Stimulated activated effector memory CD8-positive, alpha-beta T cell treated with anti-CD3 and anti-CD28 coated beads, Interleukin-12 subunit alpha, Interleukin-12 subunit beta, amount 100 ng/mL, for 72 hours (primary cell): ENCODE data around the gene NPY5R.

ENCODE experiments used
- ATAC-seq: fragments of 150-1000 bp; cut with Tn5 transposase; 2 replicates; pipeline ENCODE4 v1.10.0; 2021
- DNase-seq, 2 donors: peaks; one replicate each; pipeline ENCODE4 v3.0.0; 2021 to 2022; ENCODE audit warnings: low spot score in 2 of 2
- H3K27ac Mint-ChIP-seq: one replicate; pipeline ENCODE4 v1.8.0; 2022; ENCODE audit warnings: mild to moderate bottlenecking, mixed read lengths
- H3K36me3 Mint-ChIP-seq: one replicate; pipeline ENCODE4 v1.8.0; 2022; ENCODE audit warnings: mild to moderate bottlenecking, mixed read lengths
- H3K4me1 Mint-ChIP-seq: one replicate; pipeline ENCODE4 v1.8.0; 2022; ENCODE audit warnings: mixed read lengths
- H3K4me3 Mint-ChIP-seq: one replicate; pipeline ENCODE4 v1.8.0; 2022; ENCODE audit warnings: mild to moderate bottlenecking, mixed read lengths
- H3K9me3 Mint-ChIP-seq: one replicate; pipeline ENCODE4 v1.8.0; 2022; ENCODE audit warnings: mixed read lengths

NPY5R gene

GRCh38 chr4:163343604-163344146, at the start of gene NPY5R:
TSS of gene NPY5R (plus strand) at chr4:163343892. CDS start at chr4:163350274, 6,382 bp downstream.
- no peak within 1 kb of the TSS for H3K27ac Mint-ChIP-seq
- DNase-seq = no peak
- H3K4me3 Mint-ChIP-seq = no peak within 1 kb of the TSS
- H3K36me3 Mint-ChIP-seq = no peaks in the 10 kb centered on the region
- peak; percentile 44 for ATAC-seq
- no peaks in the 10 kb centered on the region for H3K4me1 Mint-ChIP-seq
- no peaks in the 10 kb centered on the region for H3K9me3 Mint-ChIP-seq

GRCh38 chr4:163295138-163295537, 48.6 kb upstream of the NPY5R start:
- Mint-ChIP-seq H3K4me3 (no peak overlapping the region), H3K27ac (no peak overlapping the region), H3K4me1 (no peaks in the 10 kb centered on the region), H3K9me3 (peaks cover 2% of the 10 kb centered on the region), H3K36me3 (no peaks in the 10 kb centered on the region)
- no peak for ATAC-seq
- DNase-seq = no peak

- no peak overlapping the region for H3K4me3 Mint-ChIP-seq
- ATAC-seq (no peak), DNase-seq (no peak)
- no peaks in the 10 kb centered on the region for H3K9me3 Mint-ChIP-seq
- H3K36me3 Mint-ChIP-seq = no peaks in the 10 kb centered on the region
- H3K4me1 Mint-ChIP-seq = no peaks in the 10 kb centered on the region
- no peak overlapping the region for H3K27ac Mint-ChIP-seq
Observed at GRCh38 chr4:163300445-163300844, 43.2 kb upstream of the NPY5R start.

GRCh38 chr4:163303069-163303468, 40.6 kb upstream of the NPY5R start:
- no peak for ATAC-seq
- H3K36me3 Mint-ChIP-seq = no peaks in the 10 kb centered on the region
- H3K27ac Mint-ChIP-seq = no peak overlapping the region

GRCh38 chr4:163309466-163309865, 34.2 kb upstream of the NPY5R start:
- no peaks in the 10 kb centered on the region for H3K36me3 Mint-ChIP-seq
- H3K27ac Mint-ChIP-seq = no peak overlapping the region
- DNase-seq (no peak), ATAC-seq (no peak)
- H3K4me1 Mint-ChIP-seq = no peaks in the 10 kb centered on the region
- H3K4me3 Mint-ChIP-seq = no peak overlapping the region
- H3K9me3 Mint-ChIP-seq = no peaks in the 10 kb centered on the region

More at GRCh38 chr4:163303069-163303468, 40.6 kb upstream of the NPY5R start:
- Mint-ChIP-seq H3K4me1 (no peaks in the 10 kb centered on the region), H3K9me3 (no peaks in the 10 kb centered on the region), H3K4me3 (no peak overlapping the region)
- DNase-seq = no peak

GRCh38 chr4:163317110-163317509, 26.6 kb upstream of the NPY5R start:
- Mint-ChIP-seq H3K4me3 (no peak overlapping the region), H3K36me3 (no peaks in the 10 kb centered on the region), H3K9me3 (peaks cover 13% of the 10 kb centered on the region), H3K27ac (no peak overlapping the region), H3K4me1 (no peaks in the 10 kb centered on the region)
- DNase-seq (no peak), ATAC-seq (no peak)

GRCh38 chr4:163330916-163331628, 12.6 kb upstream of the NPY5R start:
- H3K9me3 Mint-ChIP-seq = no peaks in the 10 kb centered on the region
- no peak overlapping the region for H3K4me3 Mint-ChIP-seq
- ATAC-seq (no peak), DNase-seq (no peak)
- H3K4me1 Mint-ChIP-seq = no peaks in the 10 kb centered on the region
- H3K27ac Mint-ChIP-seq = no peak overlapping the region
- H3K36me3 Mint-ChIP-seq = no peaks in the 10 kb centered on the region

- ATAC-seq (no peak), DNase-seq (no peak)
- no peaks in the 10 kb centered on the region for H3K36me3 Mint-ChIP-seq
- H3K4me1 Mint-ChIP-seq = no peaks in the 10 kb centered on the region
- no peak overlapping the region for H3K27ac Mint-ChIP-seq
- peak overlapping the region; percentile 41 for H3K4me3 Mint-ChIP-seq
- no peaks in the 10 kb centered on the region for H3K9me3 Mint-ChIP-seq
Observed at GRCh38 chr4:163331629-163332376, 11.9 kb upstream of the NPY5R start.

GRCh38 chr4:163332526-163333406, 10.9 kb upstream of the NPY5R start, which contains the start of gene NPY1R:
TSS of gene NPY1R (minus strand) at chr4:163332596. CDS start at chr4:163326554, 6,042 bp downstream.
- DNase-seq = no peak
- no peaks in the 10 kb centered on the region for H3K36me3 Mint-ChIP-seq
- H3K4me1 Mint-ChIP-seq = no peaks in the 10 kb centered on the region
- H3K27ac Mint-ChIP-seq = no peak within 1 kb of the TSS
- H3K4me3 Mint-ChIP-seq = peak within 1 kb of the TSS; percentile 41
- no peaks in the 10 kb centered on the region for H3K9me3 Mint-ChIP-seq
- peak; percentile 52 for ATAC-seq

GRCh38 chr4:163335384-163335783, 8.3 kb upstream of the NPY5R start:
- H3K36me3 Mint-ChIP-seq = no peaks in the 10 kb centered on the region
- no peaks in the 10 kb centered on the region for H3K9me3 Mint-ChIP-seq
- H3K27ac Mint-ChIP-seq = no peak overlapping the region
- ATAC-seq (no peak), DNase-seq (no peak)
- H3K4me3 Mint-ChIP-seq = no peak overlapping the region
- H3K4me1 Mint-ChIP-seq = no peaks in the 10 kb centered on the region

GRCh38 chr4:163344147-163345125, 744 bp downstream of the NPY5R start:
- Mint-ChIP-seq H3K9me3 (no peaks in the 10 kb centered on the region), H3K4me3 (no peak overlapping the region), H3K27ac (no peak overlapping the region), H3K36me3 (no peaks in the 10 kb centered on the region), H3K4me1 (no peaks in the 10 kb centered on the region)
- ATAC-seq (no peak), DNase-seq (no peak)

GRCh38 chr4:163350672-163351071, 7.0 kb downstream of the NPY5R start:
- Mint-ChIP-seq H3K9me3 (no peaks in the 10 kb centered on the region), H3K27ac (no peak overlapping the region), H3K4me3 (no peak overlapping the region), H3K36me3 (no peaks in the 10 kb centered on the region), H3K4me1 (no peaks in the 10 kb centered on the region)
- ATAC-seq (no peak), DNase-seq (no peak)

- H3K4me1 Mint-ChIP-seq = no peaks in the 10 kb centered on the region
Observed at GRCh38 chr4:163353054-163353453, 9.4 kb downstream of the NPY5R start.

GRCh38 chr4:163356104-163356503, 12.4 kb downstream of the NPY5R start:
- DNase-seq (no peak), ATAC-seq (no peak)
- H3K36me3 Mint-ChIP-seq = no peaks in the 10 kb centered on the region
- no peak overlapping the region for H3K27ac Mint-ChIP-seq
- no peak overlapping the region for H3K4me3 Mint-ChIP-seq
- no peaks in the 10 kb centered on the region for H3K9me3 Mint-ChIP-seq
- H3K4me1 Mint-ChIP-seq = no peaks in the 10 kb centered on the region

More at GRCh38 chr4:163353054-163353453, 9.4 kb downstream of the NPY5R start:
- ATAC-seq (no peak), DNase-seq (no peak)
- Mint-ChIP-seq H3K36me3 (no peaks in the 10 kb centered on the region), H3K27ac (no peak overlapping the region), H3K9me3 (no peaks in the 10 kb centered on the region), H3K4me3 (no peak overlapping the region)
